ENCODE results near the gene NFIA.

Gene NFIA

DNA sequence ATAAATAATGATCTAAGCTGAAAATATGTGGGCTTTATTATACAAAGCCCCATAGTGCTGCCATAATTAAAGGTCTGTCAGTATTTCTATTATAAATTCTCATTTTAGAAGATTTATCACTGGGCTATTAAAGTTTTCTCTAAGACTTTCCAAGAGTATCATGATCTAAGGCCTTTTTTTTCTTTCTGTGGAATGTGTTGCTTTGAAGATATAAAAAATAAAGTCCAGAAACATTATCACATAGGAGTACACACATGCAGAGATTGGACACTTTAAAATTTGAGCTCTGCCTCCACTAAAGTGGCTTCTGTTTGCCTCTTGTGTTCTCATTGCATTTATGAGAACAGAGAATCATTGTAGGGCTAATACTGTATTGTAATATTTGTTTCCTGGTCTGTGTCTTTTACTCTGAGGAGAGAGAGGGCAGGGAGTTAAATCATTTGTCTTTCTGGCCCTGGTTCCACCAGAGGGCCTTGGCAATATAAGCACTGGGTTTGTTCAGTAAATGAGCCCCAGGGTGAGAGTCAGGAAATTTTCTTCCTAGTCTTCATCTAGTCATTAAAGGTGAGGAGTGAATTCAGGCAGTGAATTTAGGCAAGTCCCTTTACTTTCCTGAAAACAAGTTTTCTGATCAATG lies 70.2 kb downstream of the NFIA start:
- DNase-seq (ENCODE audit: low read depth), result no peak

- no peak for DNase-seq (ENCODE audit: low read depth)
Measured at GRCh38 chr1:61156576-61157467, 74.5 kb downstream of the NFIA start.

- peak; percentile 70 for DNase-seq (ENCODE audit: low read depth)
Measured at GRCh38 chr1:61157468-61157987, 75.2 kb downstream of the NFIA start.

DNA sequence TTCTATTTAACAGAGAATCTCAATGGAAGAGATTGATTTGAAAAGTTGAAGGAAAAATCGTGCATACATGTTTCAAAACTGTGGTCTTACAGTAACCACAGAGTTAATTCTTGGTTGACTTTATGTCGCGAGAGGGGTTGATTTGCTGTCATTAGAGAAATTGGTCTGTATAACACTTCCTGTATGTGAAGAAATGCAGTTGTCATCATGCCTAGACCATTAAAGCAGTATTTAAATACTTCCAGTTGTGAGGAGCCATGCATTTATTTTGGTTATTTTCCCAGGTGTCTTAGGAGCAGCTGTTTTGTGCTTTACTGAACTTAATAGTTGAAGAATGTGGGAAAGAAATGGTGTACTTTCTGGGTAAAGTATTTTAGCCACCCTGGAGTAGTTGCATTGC lies 76.2 kb downstream of the NFIA start:
- no peak for DNase-seq (ENCODE audit: low read depth)

DNA sequence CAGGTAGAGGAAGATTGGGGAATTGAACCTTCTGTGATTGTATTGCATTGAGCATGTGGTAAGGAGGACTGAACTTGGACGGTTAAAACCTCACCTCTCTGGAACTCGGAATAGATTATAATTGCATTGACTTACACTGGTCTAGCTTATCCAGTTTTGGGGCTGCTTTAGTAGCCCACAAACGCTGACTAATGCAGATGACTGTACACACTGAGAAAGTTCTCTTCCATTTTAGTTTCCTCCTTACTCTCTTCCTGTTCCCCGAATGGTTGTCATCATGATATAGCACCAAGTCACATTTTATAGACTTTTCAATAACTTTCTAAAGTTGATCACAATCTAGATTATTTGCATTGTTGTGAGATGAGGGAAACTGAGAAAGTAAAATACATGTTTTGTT lies 78.2 kb downstream of the NFIA start:
- DNase-seq (ENCODE audit: low read depth), result peak; percentile 16

- DNase-seq (ENCODE audit: low read depth), result peak; percentile 21
Measured at GRCh38 chr1:61162520-61163258, 80.3 kb downstream of the NFIA start.

- no peak for DNase-seq (ENCODE audit: low read depth)
Measured at GRCh38 chr1:61163355-61163754, 81.0 kb downstream of the NFIA start.

DNA sequence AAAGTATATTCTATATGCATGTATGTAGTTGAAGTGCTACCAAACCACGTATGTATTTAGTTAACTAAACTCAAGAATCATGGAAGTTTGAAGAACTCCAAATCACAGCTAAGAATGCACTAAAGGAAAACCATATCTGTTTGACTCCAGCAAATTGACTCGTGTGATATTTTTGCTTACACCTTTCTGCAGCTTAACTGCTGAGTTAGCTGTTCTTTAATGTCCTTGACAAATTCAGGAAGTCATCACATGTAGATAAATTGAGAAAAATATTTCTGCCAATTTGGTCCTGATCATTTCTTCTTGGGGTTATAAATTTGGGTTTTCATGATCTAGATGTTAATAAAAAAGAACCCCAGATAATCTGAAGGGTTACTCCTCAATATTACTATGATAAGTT lies 83.0 kb downstream of the NFIA start:
- no peak for DNase-seq (ENCODE audit: low read depth)

DNA sequence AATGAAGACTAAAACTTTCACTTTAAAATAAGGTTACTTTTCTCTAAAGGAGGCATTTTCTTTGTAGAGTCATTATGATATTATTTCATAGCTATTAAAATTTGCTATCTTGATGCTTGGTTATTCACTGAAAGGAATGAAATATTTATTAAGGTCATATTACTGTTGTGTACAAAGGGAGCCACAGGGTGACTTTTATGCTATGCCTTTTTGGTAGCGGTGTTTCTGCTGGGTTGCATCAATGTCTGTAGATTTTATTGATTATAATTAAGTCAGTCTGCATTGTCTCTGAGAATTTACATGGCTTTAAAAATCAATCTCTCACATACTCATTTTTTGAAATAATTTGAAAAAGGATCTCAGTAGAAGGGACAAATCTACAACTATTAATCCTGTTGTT lies 84.9 kb downstream of the NFIA start:
- no peak for DNase-seq (ENCODE audit: low read depth)

- DNase-seq (ENCODE audit: low read depth), result no peak
Measured at GRCh38 chr1:61169045-61169444, 86.7 kb downstream of the NFIA start.

- no peak for DNase-seq (ENCODE audit: low read depth)
Measured at GRCh38 chr1:61169634-61170033, 87.3 kb downstream of the NFIA start.

DNA sequence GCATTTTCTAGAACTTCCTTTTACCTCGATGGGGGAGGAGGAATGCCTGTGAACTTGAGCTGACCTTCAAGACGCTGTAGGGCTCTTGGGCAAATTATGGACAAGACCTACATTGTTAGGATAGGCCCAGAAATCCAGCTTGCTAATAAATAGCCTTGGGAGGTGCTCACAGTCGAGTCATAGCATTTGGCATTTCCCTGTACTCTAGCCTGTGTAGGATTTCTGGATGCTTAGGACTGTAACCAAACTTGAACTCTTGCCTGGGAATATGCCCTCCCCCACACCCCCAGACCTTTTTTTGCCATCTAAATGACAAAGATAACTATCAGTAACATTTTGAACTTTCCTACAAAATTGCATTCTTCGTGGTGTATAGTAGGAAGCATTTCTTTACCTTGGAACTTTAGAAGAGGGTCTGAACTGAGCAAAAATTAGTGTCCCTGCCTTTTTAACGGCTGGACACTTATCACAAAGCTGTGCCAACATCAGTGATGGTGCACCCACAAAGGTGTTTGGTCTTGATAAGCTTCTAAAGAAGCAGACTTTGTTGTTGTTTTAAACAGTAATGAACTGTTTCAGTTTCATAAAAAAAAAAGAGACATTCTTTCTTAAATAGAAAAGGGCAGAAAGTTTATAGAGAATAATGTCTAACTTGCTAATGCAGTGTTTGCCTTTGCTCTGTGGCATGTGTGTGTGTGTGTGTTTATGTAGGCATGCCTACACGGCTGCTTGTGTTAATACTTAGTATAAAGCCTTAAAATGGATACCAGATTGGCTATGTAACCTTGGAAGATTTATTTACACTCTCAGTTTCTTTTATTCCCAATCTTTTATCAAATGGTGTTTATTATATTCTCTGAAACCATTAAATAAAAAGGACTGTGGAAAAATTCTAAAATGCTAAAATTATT lies 88.2 kb downstream of the NFIA start:
- DNase-seq (ENCODE audit: low read depth), result peak; percentile 29

- DNase-seq (ENCODE audit: low read depth), result no peak
Measured at GRCh38 chr1:61171346-61171745, 89.0 kb downstream of the NFIA start.

DNA sequence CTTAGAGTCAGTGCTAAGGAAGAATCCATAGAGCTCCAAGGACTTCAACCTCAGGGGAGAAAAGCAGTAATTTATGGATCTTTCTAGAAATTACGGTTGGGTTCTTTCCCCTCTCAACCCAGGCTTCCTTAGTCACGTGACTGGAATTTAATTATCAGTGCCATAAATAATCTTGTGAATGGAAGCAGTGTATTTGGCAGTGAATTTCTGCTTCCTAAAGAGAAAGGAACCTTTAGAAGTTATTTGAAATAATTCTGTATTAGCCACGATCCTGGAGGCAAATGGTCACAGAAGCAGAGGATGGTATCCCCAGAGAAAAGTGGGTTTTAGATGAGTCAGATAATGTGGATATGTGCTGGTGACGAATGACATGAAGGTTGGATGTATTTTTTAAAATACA lies 89.6 kb downstream of the NFIA start:
- no peak for DNase-seq (ENCODE audit: low read depth)

- no peak for DNase-seq (ENCODE audit: low read depth)
Measured at GRCh38 chr1:61173118-61173517, 90.8 kb downstream of the NFIA start.

DNA sequence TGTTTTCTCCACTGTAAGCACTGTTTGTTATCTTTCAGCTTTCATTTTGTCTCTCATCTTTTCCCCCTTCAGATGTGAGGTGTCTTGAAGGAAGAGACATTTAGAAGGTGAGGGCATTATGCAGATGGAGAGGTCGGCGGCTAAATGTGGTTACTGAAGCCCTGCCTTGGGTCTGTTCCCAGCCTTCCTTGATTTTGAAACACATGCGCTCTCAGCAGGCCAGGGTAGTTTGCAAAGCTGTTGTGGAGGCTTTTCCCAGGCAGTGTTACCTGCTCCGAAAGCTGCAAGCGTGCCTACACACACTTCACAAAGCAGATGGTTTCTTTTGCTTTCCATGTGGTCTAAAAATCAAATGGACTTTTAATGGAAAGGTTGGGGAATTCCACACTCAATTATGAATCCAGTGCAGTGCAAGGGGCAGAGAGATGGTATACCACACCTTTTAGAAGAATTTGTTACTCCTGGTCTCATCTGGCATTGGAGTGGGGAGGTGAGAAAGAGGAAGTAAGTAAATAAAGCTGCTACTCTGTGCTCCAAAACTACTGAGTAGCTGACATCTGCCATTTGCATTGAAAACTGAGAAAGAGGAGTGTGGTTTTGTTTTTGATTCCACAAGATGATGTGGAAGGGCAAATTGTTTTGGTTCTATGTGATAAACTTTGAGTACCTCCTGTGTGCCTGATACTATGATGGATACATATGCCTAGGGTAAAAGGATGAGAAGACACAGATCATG lies 91.9 kb downstream of the NFIA start:
- no peak for DNase-seq (ENCODE audit: low read depth)

DNA sequence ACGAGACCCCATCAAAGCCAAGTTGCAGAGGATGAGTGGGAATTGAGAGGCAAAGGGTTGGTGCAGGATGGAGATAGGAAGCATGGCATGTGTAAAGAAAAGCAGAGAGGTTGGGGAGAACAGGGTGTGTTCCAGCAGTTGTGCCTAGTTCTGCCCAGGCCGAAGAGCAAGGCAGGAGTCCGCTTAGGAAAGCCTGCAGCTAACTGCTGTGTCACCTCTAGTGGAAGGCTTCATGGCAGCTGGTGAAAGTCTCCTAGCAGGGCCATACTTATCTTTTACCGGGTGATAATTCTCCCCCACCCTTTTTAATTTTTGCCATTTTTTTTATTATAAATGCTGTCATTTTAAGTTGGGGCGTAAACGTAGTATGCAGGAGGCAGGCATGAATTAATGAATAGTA lies 93.6 kb downstream of the NFIA start:
- DNase-seq (ENCODE audit: low read depth), result no peak

DNA sequence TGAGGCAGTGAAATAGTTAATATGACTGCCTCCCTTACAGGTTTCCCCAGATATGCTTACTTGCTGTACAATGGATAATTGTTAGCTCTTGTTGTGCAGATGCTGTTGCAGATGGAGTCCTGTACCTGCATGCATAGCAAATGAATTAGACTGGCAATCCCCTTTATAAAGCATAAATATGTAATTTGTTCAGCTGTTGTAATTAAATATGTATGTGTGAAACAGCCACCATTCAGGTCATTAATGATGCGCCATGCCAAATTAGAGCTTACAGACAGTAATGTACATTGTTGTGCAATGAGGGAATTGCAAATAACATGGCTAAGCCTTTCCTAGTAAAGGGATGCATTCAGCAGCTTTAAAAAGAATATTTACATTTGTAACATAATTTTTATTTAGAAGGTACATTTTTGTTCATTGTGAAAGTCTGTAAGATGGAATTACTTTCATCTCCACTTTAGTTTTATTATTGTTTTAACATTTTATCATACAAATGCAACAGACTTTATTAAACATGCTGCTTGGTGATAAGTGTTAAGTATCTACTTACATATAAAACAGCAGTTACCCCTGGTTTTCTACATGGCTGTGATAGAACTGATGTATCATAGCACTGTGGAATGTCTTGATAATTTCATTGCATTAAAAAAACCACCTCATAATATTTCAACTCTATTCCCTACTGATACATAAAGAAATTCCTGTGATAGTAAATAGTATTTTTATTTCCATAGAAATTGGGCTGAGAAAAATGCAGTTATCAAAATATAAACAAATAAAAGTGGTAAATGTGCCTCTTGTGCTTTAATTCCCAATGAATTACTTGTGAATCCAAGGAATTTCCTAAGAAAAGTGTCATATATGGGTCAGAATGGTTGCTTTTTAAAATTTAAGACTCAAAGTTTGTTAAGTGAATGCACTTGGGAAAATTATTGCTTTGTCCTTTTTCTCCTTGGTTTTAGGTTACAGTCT lies 99.0 kb downstream of the NFIA start:
- no peak for DNase-seq (ENCODE audit: low read depth)

DNA sequence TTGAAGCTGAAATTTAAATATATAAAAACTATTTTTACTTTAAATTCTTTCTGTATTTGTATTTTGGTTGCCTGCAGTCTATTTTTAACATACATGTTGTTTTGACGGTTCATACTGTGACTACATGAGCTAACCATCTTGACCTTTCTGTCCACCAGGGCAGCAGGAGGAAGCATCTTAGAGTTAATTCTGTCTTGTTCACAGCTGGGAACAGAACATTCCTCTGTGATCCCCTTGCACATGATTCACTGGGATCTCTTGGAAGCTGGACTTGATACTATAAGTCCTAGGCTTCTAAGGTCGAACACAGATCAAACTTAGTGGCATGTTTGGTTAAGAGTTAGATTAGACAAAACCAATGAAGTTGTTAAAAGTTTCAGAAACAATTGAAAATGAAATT lies 99.7 kb downstream of the NFIA start:
- DNase-seq (ENCODE audit: low read depth), result peak; percentile 90

- DNase-seq (ENCODE audit: low read depth), result no peak
Measured at GRCh38 chr1:61182480-61182879, 100.1 kb downstream of the NFIA start.

Data from amniotic epithelial cell (primary cell).